ENCODE data around the gene SH3BP1. TPM values are rescaled to one million over a fixed set of nuclear protein-coding genes. Genes with fewer than 3 reads are reported as not detected.
"Not testable (repeated sequence)": the region's sequence is repeated elsewhere in the genome, so short reads cannot be mapped to it uniquely, and the experiment has no call there.

Gene SH3BP1
- total RNA-seq, 1 donor from 2014 or later, result 8.4 TPM

GRCh38 chr22:37679670-37680069 lies 40.2 kb downstream of the SH3BP1 start:
- DNase-seq, result no peak

DNA sequence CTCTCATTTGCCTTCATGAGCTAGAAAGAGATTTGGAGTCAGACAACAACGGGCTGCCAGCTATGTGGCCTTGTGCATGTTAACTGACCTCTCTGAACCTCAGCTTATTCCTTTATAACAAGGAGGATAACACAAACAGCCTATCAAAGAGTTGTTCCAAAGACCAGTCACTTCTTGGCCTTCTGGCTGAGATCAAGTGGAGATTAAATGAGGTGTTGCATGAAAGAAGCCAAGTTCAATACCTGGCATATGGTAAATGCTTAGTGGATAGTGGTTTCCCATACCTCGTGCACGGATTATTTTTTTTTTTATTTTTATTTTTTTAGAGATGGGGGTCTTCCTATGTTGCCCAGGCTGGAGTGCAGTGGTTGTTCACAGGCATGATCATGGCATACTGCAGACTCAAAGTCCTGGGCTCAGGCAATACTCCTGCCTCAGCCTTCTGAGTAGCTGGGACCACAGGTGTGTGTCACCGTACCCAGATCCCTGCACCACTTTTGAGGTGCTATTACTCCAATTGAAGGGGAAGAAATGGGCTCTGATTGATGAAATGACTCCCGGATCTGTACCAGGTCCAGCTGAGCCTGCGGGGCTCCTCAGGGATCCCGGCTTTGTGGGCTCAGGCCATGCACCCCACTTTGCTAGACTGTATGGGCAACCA lies 40.9 kb downstream of the SH3BP1 start:
- DNase-seq, result no peak

GRCh38 chr22:37681001-37681424 lies 41.5 kb downstream of the SH3BP1 start:
- DNase-seq, result no peak

- peak; percentile 40 for DNase-seq
Measured at GRCh38 chr22:37681556-37682049, 42.1 kb downstream of the SH3BP1 start.

GRCh38 chr22:37684803-37685615 lies 45.5 kb downstream of the SH3BP1 start:
- no peak for DNase-seq

DNA sequence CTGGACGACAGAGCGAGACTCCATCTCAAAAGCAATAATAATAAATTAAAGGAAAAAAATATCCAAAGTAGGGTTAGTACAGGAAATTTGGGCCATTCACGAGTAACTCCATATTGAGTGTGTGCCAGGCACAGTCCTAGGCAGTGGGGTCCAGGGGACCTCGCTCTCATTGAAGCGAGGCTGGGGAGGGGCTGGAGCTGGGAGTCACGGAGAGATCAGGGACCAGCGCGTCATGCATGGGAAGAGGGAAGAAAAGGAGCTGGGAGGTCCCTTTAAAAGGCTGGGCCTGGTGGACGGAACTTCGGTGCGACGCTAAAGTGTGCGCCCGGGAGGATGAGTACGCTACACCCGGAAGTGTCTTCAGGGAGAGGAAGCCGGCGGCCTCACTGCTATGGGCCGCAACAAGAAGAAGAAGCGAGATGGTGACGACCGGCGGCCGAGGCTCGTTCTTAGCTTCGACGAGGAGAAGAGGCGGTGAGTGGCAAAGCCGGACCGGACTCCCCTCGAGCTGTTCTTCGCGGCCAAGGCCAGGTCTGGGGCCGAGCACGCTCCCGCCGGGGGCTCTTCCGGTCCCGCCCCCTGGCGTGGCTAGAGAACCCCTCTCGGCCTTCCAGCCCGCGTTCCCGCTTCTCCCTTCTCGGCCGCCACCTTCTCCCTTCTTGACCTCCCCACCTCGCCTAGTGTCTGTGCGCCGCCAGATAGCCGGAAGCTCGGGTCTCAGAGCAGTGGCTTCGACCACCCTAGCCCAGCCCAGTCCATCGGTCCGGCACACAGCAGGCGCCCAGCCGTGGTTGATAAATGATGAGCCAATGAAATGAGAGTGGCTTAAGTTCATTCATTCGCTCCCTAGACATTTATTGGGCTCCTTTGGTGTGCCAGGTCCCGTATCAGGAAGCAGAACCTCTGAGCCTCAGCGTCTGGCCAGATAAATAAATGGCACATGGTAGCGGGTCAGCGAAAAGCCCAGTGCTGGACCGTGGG lies 46.8 kb downstream of the SH3BP1 start, which contains the start of gene NOL12:
TSS of gene NOL12 (plus strand) at position 342 of the 981 bp plus-strand sequence. CDS start at position 392, 50 bp downstream.
- DNase-seq, result peak; percentile 90

- DNase-seq, result no peak
Measured at GRCh38 chr22:37690407-37690806, 50.9 kb downstream of the SH3BP1 start.

DNA sequence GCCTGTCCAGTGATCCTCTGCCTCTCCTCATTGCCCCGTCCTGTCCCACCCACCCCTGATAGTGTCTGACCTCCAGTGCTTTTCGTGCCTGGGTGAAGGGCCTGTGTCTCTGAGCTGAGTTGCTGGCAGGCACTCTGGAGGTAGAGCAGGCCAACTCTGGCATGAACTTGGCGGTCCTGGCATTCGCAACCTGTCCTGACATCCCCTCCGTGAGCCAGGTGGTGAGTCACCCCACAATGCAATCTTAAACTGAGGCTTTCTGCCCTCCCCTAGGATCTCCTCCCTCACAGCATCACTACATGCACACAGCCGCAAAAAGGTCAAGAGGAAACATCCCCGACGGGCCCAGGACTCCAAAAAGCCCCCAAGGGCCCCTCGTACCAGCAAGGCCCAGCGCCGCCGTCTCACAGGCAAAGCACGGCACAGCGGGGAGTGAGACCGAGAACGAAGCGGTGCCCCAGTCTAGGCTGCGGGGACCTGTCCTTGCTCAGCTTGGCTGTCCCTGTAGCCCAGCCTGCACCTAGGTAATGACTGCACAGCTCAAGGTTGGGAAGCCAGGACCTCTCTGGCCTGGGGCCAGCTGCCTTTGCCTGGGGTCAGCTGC lies 51.5 kb downstream of the SH3BP1 start:
- no peak for DNase-seq

- no peak for DNase-seq
Measured at GRCh38 chr22:37692627-37693285, 53.3 kb downstream of the SH3BP1 start.

GRCh38 chr22:37694131-37694530 lies 54.7 kb downstream of the SH3BP1 start:
- not testable (repeated sequence) for DNase-seq

DNA sequence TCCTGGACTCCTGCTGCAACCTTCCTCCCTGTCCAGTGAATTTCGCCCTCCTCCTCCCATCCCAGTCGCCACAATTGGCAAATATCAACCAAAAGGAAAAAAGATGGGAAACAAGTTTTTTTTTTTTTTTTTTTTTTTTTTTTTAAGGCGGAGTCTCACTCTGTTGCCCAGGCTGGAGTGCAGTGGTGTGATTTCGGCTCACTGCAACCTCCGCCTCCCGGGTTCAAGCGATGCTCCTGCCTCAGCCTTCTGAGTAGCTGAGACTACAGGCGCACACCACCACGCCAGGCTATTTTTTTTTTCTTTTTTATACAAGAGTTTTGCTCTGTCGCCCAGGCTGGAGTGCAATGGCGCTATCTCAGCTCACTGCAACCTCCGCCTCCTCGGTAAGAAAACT lies 56.8 kb downstream of the SH3BP1 start:
- DNase-seq, result not testable (repeated sequence)

- DNase-seq, result peak; percentile 91
Measured at GRCh38 chr22:37696657-37697537, 57.4 kb downstream of the SH3BP1 start, which contains the start of gene TRIOBP. Gene TRIOBP, plus strand, starts transcription at chr22:37697048. Its CDS starts 4,318 bp downstream, at chr22:37701366.

- DNase-seq, result no peak
Measured at GRCh38 chr22:37697538-37697835, 58.0 kb downstream of the SH3BP1 start.

GRCh38 chr22:37701141-37701786 lies 61.8 kb downstream of the SH3BP1 start:
- no peak for DNase-seq

- no peak for DNase-seq
Measured at GRCh38 chr22:37703906-37704305, 64.4 kb downstream of the SH3BP1 start.

- no peak for DNase-seq
Measured at GRCh38 chr22:37704645-37705044, 65.2 kb downstream of the SH3BP1 start.

DNA sequence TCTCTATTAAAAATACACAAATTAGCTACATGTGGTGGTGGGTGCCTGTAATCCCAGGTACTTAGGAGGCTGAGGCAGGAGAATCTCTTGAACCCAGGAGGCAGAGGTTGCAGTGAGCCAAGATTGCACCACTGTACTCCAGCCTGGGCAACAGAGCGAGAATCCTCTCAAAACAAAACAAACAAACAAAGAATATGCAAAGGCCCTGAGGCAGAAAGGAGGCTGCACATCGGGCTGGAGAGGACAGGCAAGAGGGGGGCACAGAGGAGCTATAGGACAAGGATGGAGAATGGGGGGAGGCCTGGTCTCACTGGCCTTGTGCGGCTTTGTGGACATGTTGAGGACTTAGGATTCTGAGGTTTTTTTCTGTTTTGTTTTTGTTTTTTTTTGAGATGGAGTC lies 65.7 kb downstream of the SH3BP1 start:
- DNase-seq, result no peak

Measured in skin of body (tissue), 2 donors.